Kidney (tissue), 14 donors: ENCODE data around the gene TEX55. TPM values are rescaled to one million over a fixed set of nuclear protein-coding genes. Genes with fewer than 3 reads are reported as not detected.
A peak's percentile ranks its signal among the peaks of the same experiment; 100 is the strongest.

Experiments
- DNase-seq, 5 donors: peaks; one replicate each; pipeline ENCODE4 v3.0.0-alpha.2; 2013 to 2020
- FAIRE-seq: peaks from 2 replicates; lab custom pipeline; 2012; peaks lifted over from hg19 to GRCh38; lab: Jason Lieb, UNC
- H3K27ac ChIP-seq, 2 donors: one replicate each; pipeline ENCODE4 v1.7.0; 2013; ENCODE audit warnings: low read depth in 2 of 2, low read length in 2 of 2, inconsistent platforms in 1 of 2
- H3K27me3 ChIP-seq: one replicate; pipeline ENCODE4 v1.7.1; 2013; ENCODE audit warnings: low read length, inconsistent platforms; ENCODE audit not compliant: control insufficient read depth, insufficient read depth
- H3K36me3 ChIP-seq, 3 donors: one replicate each; pipeline versions ENCODE4 v1.7.0 to v1.7.1; 2013; ENCODE audit warnings: low read length in 3 of 3, control low read depth in 1 of 3, inconsistent platforms in 1 of 3; ENCODE audit not compliant: insufficient read depth in 3 of 3, control insufficient read depth in 2 of 3
- H3K4me1 ChIP-seq, 3 donors: one replicate each; pipeline versions ENCODE4 v1.7.0 to v1.7.1; 2013; ENCODE audit warnings: low read length in 3 of 3, inconsistent platforms in 1 of 3, low read depth in 1 of 3; ENCODE audit not compliant: control insufficient read depth in 2 of 3, insufficient read depth in 2 of 3
- H3K4me3 ChIP-seq, 3 donors: one replicate each; pipeline versions ENCODE4 v1.7.0 to v1.8.1; 2013; ENCODE audit warnings: low read length in 3 of 3, control low read depth in 1 of 3, inconsistent platforms in 1 of 3
- H3K9ac ChIP-seq, 3 donors: one replicate each; pipeline versions ENCODE4 v1.7.0 to v1.7.1; 2013; ENCODE audit warnings: low read length in 3 of 3, control low read depth in 1 of 3, inconsistent platforms in 1 of 3
- H3K9me3 ChIP-seq, 3 donors: one replicate each; pipeline versions ENCODE4 v1.7.0 to v1.7.1; 2013; ENCODE audit warnings: low read length in 3 of 3, control low read depth in 1 of 3, inconsistent platforms in 1 of 3; ENCODE audit not compliant: control insufficient read depth in 2 of 3, insufficient read depth in 1 of 3
- intact Hi-C: fragments of 100-400 bp; cut with DNase I; formaldehyde crosslinking; loops from one replicate; pipeline ENCODE4 v1.11.1; 2022
- polyA plus RNA-seq: library from polyadenylated mRNA; stranded (reverse); fragments of 350-450 nt; fragmentation: Illumina TruSeq; extraction: RNeasy Lipid Tissue Mini Kit (QIAGEN cat#74804); gene quantifications from one replicate; pipeline ENCODE4 v1.2.3, GENCODE V29; 2014; ENCODE audit warnings: low read depth, low replicate concordance; ENCODE audit not compliant: insufficient read depth
- total RNA-seq: library from RNA; stranded (reverse); fragmentation: NEBNext Ultra II Directional; extraction: Animal tissue kit (Norgen Biotek cat#: 25700); gene quantifications from one replicate; pipeline ENCODE4 v1.2.1, GENCODE V29; 2021
- TF ChIP-seq, protein P1 (sequence below): IDR thresholded peaks from 3 replicates; pipeline ENCODE4 v1.5.1; 2012; ENCODE audit warnings: mild to moderate bottlenecking, moderate library complexity, borderline replicate concordance; ENCODE audit not compliant: insufficient read depth; ENCODE audit errors: extremely low read depth
- donor health status: control.
- donor health status: control.
- donor health status: control.
- donor health status: control.
- donor health status: control.
- donor health status: DM: yes; HTN: yes; CAD: no.
- donor health status: Normal renal cell carcinoma (clear cell type).

The TEX55 gene
- total and polyA plus RNA-seq, 2 donors from 2014 or later: not detected

DNA sequence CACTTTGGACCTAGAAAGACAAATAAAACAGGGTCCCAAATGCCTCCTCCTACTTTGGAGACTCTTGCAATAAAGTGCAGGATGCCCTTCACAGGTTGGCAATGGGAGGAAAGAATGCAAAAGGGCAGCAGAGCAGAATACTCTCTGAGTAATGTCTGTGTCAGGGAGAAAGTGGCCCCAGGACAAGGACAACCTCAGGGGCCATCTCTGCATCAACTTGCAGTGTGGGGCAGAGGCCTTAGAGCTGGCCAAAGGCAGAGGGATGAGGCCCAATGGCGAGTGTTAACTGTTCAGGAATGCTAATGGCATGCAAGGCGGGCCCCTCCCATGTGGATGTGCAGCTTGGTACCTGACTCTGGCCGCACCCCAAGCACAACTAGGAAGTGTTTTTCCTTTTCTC lies 35.8 kb downstream of the TEX55 start:
- FAIRE-seq (no peak), DNase-seq (no peak)
- Histone ChIP-seq H3K9me3 (no peaks in the 10 kb centered on the region), H3K4me3 (no peak overlapping the region), H3K9ac (no peak overlapping the region), H3K27me3 (no peaks in the 10 kb centered on the region), H3K36me3 (no peaks in the 10 kb centered on the region), H3K27ac (no peak overlapping the region), H3K4me1 (peaks cover 0 to 3% (median 0%) of the 10 kb centered on the region in 3 donors)
- intact Hi-C loops: no loop called here
- TF ChIP-seq, protein P1, sequence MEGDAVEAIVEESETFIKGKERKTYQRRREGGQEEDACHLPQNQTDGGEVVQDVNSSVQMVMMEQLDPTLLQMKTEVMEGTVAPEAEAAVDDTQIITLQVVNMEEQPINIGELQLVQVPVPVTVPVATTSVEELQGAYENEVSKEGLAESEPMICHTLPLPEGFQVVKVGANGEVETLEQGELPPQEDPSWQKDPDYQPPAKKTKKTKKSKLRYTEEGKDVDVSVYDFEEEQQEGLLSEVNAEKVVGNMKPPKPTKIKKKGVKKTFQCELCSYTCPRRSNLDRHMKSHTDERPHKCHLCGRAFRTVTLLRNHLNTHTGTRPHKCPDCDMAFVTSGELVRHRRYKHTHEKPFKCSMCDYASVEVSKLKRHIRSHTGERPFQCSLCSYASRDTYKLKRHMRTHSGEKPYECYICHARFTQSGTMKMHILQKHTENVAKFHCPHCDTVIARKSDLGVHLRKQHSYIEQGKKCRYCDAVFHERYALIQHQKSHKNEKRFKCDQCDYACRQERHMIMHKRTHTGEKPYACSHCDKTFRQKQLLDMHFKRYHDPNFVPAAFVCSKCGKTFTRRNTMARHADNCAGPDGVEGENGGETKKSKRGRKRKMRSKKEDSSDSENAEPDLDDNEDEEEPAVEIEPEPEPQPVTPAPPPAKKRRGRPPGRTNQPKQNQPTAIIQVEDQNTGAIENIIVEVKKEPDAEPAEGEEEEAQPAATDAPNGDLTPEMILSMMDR: no peak

DNA sequence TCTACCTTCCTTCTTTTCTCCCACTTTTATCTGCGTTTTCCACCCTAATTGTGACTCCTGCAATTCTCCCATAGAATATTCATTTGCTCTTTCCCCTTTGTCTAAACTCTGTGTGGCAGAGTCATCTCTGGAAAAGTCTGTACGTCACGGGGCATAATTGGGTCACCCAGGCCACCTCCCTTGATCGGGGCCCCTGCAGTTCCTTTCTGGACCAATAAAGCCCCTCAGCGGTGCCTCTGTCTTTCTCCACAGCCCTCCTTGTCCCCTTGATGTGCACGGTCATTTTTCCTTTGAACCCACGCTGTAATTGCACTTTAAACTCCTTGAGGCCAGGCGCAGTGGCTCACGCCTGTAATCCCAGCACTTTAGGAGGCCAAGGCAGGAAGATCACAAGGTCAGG lies 38.1 kb downstream of the TEX55 start:
- intact Hi-C loops: no loop called here
- Histone ChIP-seq H3K9me3 (no peaks in the 10 kb centered on the region), H3K27ac (no peak overlapping the region), H3K4me3 (no peak overlapping the region), H3K27me3 (no peaks in the 10 kb centered on the region), H3K4me1 (peaks cover 0 to 3% (median 0%) of the 10 kb centered on the region in 3 donors), H3K36me3 (no peaks in the 10 kb centered on the region), H3K9ac (no peak overlapping the region)
- FAIRE-seq: no peak
- no peak for DNase-seq
- TF ChIP-seq, protein P1: no peak

DNA sequence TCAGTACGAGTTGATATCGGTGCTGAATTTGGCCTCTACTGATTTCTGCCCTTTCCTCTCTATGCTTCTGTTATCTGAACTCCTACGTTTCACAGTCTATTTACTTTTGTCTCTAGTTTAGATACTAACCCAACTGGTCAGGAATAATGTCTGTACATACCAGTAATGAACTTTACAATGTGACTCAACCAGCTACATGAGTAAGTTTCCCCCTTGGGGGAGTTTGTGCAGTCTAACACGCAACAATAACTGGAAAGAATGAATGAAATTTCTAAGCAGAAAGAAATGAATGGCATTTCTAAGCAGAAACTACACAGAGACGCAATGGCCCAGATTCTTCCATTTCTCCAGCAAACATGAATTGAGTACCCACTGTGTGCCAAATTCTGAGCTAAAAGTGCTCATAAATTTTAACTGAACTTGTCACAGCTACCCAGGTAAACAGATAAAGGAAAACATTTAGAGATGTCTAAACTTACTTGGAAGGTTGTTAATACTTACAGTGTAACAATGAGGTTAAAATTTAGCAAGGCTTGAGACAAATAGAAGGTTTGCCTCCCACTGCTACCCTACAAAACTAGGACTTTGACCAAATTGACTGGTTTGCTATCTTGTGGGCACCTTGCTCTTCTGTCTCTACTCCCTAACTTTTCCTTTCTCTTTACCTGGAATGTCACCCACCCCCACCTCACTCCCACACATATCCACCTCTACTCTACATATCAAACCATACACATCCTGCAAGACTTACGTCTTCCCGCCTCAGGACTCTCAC lies 39.0 kb downstream of the TEX55 start:
- no peak overlapping the region for H3K27ac ChIP-seq
- DNase-seq (peak in 2 of 5 donors; percentile 10 to 31), FAIRE-seq (no peak)
- peaks cover 0 to 3% (median 0%) of the 10 kb centered on the region in 3 donors for H3K4me1 ChIP-seq
- peak overlapping the region in 1 of 3 donors; percentile 1 for H3K4me3 ChIP-seq
- intact Hi-C loops: no loop called here
- no peak overlapping the region for H3K9ac ChIP-seq
- TF ChIP-seq, protein P1: no peak
- no peaks in the 10 kb centered on the region for H3K9me3 ChIP-seq
- H3K27me3 ChIP-seq: no peaks in the 10 kb centered on the region
- H3K36me3 ChIP-seq: no peaks in the 10 kb centered on the region

DNA sequence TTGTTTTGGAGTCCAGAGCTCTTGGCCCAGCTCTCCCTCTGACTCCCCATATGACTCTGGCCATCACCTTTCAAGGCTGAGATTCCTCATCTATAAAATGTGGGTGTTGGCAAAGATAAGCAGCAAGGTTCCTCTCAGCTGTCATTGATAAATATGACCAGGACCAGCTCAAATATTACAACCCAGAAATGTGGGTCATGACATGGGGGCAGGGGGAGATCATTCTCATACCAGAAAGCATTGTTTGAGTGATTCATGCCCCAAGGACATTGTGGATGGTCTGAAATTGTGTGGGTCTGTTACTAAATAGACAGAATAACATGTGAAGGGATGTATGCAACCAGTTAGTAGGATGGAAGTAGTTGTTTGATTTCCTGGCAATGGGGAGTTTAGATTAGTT lies 41.3 kb downstream of the TEX55 start:
- no peaks in the 10 kb centered on the region for H3K36me3 ChIP-seq
- no peak for FAIRE-seq

More for the DNA sequence above, 41.3 kb downstream of the TEX55 start:
- H3K4me3 ChIP-seq: no peak overlapping the region
- intact Hi-C loops: no loop called here
- H3K27me3 ChIP-seq: no peaks in the 10 kb centered on the region
- peaks cover 0 to 3% (median 0%) of the 10 kb centered on the region in 3 donors for H3K4me1 ChIP-seq
- H3K9ac ChIP-seq: no peak overlapping the region
- H3K27ac ChIP-seq: no peak overlapping the region
- no peaks in the 10 kb centered on the region for H3K9me3 ChIP-seq
- DNase-seq: no peak
- TF ChIP-seq, protein P1: no peak
